Activated T-helper 1 cell treated with anti-CD3 and anti-CD28 coated beads, Interleukin-2, amount 50 U/mL, for 16 hours (primary cell): ENCODE data around the gene USP9X.
"Not testable (repeated sequence)": the region's sequence is repeated elsewhere in the genome, so short reads cannot be mapped to it uniquely, and the experiment has no call there.

ENCODE experiments used
- DNase-seq, 2 donors: peaks; one replicate each; pipeline ENCODE4 v3.0.0-alpha.2; 2020; ENCODE audit warnings: low read depth in 1 of 2, low spot score in 1 of 2

The USP9X gene, protein sequence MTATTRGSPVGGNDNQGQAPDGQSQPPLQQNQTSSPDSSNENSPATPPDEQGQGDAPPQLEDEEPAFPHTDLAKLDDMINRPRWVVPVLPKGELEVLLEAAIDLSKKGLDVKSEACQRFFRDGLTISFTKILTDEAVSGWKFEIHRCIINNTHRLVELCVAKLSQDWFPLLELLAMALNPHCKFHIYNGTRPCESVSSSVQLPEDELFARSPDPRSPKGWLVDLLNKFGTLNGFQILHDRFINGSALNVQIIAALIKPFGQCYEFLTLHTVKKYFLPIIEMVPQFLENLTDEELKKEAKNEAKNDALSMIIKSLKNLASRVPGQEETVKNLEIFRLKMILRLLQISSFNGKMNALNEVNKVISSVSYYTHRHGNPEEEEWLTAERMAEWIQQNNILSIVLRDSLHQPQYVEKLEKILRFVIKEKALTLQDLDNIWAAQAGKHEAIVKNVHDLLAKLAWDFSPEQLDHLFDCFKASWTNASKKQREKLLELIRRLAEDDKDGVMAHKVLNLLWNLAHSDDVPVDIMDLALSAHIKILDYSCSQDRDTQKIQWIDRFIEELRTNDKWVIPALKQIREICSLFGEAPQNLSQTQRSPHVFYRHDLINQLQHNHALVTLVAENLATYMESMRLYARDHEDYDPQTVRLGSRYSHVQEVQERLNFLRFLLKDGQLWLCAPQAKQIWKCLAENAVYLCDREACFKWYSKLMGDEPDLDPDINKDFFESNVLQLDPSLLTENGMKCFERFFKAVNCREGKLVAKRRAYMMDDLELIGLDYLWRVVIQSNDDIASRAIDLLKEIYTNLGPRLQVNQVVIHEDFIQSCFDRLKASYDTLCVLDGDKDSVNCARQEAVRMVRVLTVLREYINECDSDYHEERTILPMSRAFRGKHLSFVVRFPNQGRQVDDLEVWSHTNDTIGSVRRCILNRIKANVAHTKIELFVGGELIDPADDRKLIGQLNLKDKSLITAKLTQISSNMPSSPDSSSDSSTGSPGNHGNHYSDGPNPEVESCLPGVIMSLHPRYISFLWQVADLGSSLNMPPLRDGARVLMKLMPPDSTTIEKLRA (N-terminal part only)

GRCh38 chrX:41084893-41085511 lies at the start of gene USP9X:
Gene USP9X (plus strand): TSS chrX:41085445. CDS start chrX:41123629, 38,184 bp downstream.
- DNase-seq, result peak; percentile 62 to 85

GRCh38 chrX:41035582-41035981 lies 49.7 kb upstream of the USP9X start:
- DNase-seq, result no peak

DNA sequence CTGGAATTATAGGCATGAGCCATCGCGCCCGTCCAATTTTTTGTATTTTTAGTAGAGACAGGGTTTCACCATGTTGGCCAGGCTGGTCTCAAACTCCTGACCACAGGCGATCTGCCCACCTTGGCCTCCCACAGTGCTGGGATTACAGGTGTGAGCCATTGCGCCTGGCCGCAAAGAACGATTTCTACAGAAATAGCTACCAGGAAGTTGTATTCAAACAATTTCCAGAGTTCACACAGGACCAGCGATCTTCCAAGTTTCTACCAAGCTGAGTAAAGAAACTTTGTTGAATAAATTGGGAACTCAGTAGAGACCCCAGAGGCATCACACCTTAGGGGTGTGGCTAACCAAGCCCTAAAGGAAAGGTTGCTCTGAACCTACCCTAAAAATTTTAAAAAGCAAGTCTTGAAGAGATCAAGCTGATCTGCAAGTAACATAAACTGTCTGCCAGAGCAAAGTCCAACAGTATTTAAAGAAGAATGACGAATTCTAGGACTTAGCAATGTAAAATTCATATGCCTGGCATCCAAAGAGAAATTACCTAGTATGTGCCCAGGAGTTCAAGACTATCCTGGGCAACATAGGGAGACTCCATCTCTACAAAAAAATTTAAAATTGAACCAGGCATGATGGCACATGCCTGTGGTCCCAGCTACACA lies 48.4 kb upstream of the USP9X start:
- no peak for DNase-seq

DNA sequence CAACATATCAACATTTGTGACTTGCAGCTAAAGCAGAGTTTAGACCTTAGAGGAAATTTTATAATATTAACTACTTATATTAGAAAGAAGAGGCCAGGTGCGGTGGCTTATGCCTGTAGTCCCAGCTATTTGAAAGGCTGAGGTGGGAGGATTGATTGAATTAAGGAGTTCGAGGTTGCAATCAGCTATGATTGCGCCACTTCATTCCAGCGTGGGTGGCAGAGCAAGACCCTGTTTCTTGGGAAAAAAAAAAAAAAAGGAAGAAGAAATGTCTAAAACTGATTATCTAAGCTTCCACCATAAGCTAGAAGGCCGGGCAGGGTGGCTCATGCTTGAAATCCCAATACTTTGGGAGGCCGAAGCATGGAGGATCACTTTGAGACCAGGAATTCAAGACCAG lies 42.0 kb upstream of the USP9X start:
- no peak for DNase-seq

GRCh38 chrX:41043674-41044345 lies 41.4 kb upstream of the USP9X start:
- DNase-seq, result no peak

GRCh38 chrX:41045960-41046567 lies 39.2 kb upstream of the USP9X start:
- no peak for DNase-seq

DNA sequence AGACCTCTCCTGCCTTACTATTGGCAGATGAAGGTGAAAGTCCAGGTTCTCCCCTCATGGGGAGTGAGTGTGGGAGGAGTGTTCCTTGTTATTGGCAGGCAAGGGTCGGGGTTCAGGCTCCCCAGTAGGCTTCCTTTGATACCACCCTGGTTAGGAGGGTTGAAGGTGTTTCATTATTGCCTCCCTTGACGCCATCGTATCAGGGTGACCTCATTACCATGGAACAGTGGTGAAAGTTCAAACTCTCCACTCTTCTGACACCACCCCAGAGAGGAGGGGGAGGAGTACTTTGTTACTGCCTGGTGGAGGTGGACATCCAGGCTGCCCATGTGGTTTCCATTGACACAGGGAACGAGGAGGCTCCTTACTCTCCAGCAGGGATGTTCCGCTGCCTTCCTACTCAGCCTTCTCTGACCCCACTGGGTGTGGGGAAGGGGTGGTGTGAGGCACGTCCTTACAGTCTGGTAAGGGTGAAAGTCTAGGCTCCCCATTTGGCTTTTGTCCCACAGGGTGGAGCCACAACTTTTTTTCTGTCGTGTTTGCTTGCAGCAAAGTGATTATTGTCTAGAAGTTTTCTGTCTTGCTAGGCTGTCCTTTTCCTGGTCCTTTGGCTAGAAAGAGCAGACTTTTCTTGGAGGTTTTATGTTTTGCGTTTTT lies 37.2 kb upstream of the USP9X start:
- no peak for DNase-seq

- DNase-seq, result no peak
Observed at GRCh38 chrX:41050359-41050758, 34.9 kb upstream of the USP9X start.

- no peak for DNase-seq
Observed at GRCh38 chrX:41051288-41051687, 34.0 kb upstream of the USP9X start.

GRCh38 chrX:41055740-41056139 lies 29.5 kb upstream of the USP9X start:
- no peak for DNase-seq

DNA sequence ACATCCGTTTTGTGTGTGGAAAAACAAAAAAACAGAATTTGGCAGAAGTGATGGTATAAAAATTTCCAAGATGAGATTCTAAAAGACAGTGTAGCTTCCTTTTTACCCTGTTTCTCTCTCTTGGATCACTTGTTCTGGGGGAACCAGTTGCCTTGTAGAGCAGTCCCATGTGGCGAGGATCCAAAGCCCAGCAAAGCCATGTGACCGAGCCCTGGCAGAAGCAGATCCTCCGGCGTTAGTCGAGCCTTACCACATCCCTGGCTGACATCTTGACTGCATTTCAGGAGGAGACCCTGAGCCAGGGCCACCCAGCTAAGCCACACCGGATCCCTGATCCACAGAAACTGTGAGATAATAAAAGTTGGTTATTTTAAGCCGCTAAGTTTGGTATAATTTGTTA lies 22.0 kb upstream of the USP9X start:
- not testable (repeated sequence) for DNase-seq

DNA sequence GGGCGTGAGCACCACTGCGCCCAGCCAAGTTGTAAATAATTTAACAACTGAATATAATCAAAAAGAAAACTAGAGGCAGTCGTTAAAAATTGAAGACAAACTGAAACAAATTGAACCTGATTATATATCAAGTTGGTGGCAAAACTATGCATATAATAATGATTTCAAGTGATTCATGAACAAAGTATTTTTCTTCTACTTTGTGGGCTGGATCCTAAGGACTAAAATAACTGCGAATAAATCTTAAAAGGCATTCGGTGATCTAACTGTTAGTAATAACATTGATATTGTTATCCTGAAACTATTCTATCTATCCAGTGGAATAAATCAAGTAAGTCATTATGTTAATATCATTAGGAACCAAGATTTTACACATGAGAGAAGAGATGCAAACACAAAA lies 21.2 kb upstream of the USP9X start:
- no peak for DNase-seq

DNA sequence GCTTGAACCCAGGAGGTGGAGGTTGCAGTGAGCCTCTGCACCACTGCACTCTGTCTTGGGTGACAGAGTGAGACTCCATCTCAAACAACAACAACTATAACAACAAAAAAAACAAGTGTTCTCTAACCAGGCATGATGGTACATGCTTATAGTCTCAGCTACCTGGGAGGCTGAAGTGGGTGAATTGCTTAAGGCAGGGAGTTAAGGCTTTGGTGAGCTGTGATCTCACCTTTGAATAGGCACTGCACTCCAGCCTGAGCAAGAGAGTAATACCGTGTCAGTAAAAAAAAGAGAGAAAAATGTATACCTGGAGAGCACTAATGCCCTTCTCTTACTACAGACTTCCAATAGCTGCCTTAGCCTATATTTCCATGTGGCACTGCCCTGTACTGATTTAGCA lies 18.9 kb upstream of the USP9X start:
- no peak for DNase-seq

DNA sequence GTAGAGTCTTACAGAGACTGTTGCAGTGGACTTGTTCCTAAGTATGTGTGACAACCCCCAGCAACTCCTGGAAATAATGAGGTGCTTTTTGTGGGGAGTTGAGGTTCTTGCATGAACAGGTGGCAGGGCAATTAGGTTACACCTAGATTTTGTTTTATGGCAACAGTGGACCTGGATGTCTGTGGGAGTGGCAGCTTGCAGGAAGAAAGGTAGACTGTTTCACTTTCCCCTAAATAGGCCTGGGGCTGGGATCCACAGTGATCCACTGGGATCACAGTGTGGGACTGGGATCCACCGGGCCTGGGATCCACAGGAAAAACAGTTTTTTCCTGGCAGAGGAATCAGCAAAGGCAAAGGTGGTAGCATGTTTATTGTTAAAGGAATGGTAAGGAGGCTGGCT lies 18.3 kb upstream of the USP9X start:
- DNase-seq, result no peak

DNA sequence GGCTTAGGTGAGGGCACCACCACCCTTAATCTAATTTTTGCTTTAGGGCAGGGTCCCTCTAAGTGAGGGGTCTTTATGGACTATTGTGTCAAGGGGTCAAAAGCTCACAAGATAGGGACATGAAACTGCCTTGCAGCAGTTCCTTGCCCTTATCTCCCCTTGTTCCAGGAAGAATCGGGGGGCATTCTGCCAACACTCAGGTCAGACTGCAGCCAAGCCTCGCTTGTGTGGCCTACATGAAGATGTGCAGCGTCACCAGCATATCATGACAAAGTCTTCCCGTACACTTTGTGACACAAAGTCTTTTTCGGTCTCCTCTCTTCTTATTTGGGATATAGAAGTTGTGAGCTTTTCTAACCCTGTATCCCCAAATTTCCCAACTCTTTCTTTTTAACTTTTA lies 17.5 kb upstream of the USP9X start:
- no peak for DNase-seq

- no peak for DNase-seq
Observed at GRCh38 chrX:41076742-41077141, 8.5 kb upstream of the USP9X start.

GRCh38 chrX:41081821-41082220 lies 3.4 kb upstream of the USP9X start:
- no peak for DNase-seq

- no peak for DNase-seq
Observed at GRCh38 chrX:41082783-41083182, 2.5 kb upstream of the USP9X start.
